Activated naive CD4-positive, alpha-beta T cell treated with anti-CD3 and anti-CD28 coated beads for 36 hours (primary cell): ENCODE results near the gene SULT4A1. TPM values are rescaled to one million over a fixed set of nuclear protein-coding genes. Genes with fewer than 3 reads are reported as not detected.

Source experiments
- CTCF ChIA-PET: fragments of 350-600 bp; sonication (Branson Sonifier 250); formaldehyde crosslinking; loops from one replicate; lab custom pipeline; 2021; ENCODE audit warnings: antibody characterized with exemption; lab: Charles Lee
- DNase-seq: peaks from one replicate; pipeline ENCODE4 v3.0.0-alpha.2; 2020
- H3K27ac Mint-ChIP-seq: one replicate; pipeline ENCODE4 v1.8.0; 2021; ENCODE audit warnings: mild to moderate bottlenecking, mixed read lengths
- H3K27me3 Mint-ChIP-seq: one replicate; pipeline ENCODE4 v1.8.0; 2021; ENCODE audit warnings: low read depth, mixed read lengths
- H3K36me3 Mint-ChIP-seq: one replicate; pipeline ENCODE4 v1.8.0; 2021; ENCODE audit warnings: low read depth, mixed read lengths
- H3K4me1 Mint-ChIP-seq: one replicate; pipeline ENCODE4 v1.8.0; 2021; ENCODE audit warnings: low read depth, mixed read lengths
- H3K4me3 Mint-ChIP-seq: one replicate; pipeline ENCODE4 v1.8.0; 2021; ENCODE audit warnings: mild to moderate bottlenecking, moderate library complexity, mixed read lengths
- H3K9me3 Mint-ChIP-seq: one replicate; pipeline ENCODE4 v1.8.0; 2021; ENCODE audit warnings: mixed read lengths
- intact Hi-C: fragments of 100-400 bp; cut with micrococcal nuclease; formaldehyde crosslinking; loops from one replicate; pipeline ENCODE4 v1.15.1; 2023
- total RNA-seq, 2 experiments: library from RNA; stranded (reverse); gene quantifications; one replicate each; pipeline ENCODE4 v1.2.3, GENCODE V29; 2021

Gene SULT4A1
- total RNA-seq, 2 experiments from 2014 or later, result not detected

DNA sequence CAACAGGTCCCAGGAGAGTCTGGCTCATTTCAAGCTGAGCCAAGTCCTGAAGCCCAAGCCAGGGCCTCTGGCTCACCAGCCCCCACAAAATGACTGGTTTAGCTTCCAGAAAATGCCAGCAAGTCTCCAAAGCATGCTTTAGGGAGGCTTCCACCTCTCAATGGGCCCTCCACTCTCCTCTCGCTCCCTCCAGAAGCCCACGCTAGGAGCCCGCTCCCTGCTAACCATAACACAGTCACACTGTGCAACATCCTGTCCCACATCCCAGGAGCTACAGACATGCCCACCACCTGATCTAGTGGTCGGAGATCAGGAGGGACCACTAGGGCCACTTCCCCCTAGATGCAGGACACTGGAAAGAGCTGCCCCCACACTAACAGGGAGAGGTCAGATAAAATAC is 6.9 kb downstream of the SULT4A1 start:
- peaks cover 42% of the 10 kb centered on the region for H3K27me3 Mint-ChIP-seq

DNA sequence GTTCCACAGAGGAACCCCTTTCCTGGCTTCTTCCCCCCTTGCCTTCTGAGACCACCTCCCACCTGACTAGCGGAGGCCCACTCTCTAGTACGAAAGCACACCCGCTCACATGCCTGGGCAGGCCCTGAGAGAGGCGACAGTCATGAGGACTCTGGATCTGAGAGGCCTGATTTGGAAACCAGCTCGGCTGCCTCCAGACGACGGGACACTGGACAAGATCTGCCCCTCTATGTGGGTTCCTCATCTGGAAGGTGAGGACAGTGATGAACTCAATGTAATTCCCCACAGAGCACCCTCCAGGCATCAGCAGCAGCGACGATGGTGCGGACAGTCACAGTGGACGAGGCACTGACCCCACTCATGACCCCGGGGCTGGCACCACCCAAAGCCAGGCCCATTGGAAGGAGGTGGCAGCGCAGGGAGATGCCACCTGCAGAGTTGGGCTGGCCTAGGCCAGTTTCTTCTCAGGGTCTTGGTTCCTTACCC is 7.5 kb downstream of the SULT4A1 start:
- no peaks in the 10 kb centered on the region for H3K36me3 Mint-ChIP-seq
- no peak overlapping the region for H3K4me3 Mint-ChIP-seq
- H3K4me1 Mint-ChIP-seq, result no peaks in the 10 kb centered on the region
- no peak overlapping the region for H3K27ac Mint-ChIP-seq
- no peak for DNase-seq
- intact Hi-C loops, result no loop called here
- peaks cover 39% of the 10 kb centered on the region for H3K27me3 Mint-ChIP-seq
- H3K9me3 Mint-ChIP-seq, result peaks cover 6% of the 10 kb centered on the region
- CTCF ChIA-PET, result no interaction called here

More for the DNA sequence above, 6.9 kb downstream of the SULT4A1 start:
- no peaks in the 10 kb centered on the region for H3K4me1 Mint-ChIP-seq
- no peak overlapping the region for H3K4me3 Mint-ChIP-seq
- peaks cover 6% of the 10 kb centered on the region for H3K9me3 Mint-ChIP-seq
- intact Hi-C loops, result no loop called here
- no peak for DNase-seq
- no peak overlapping the region for H3K27ac Mint-ChIP-seq
- H3K36me3 Mint-ChIP-seq, result no peaks in the 10 kb centered on the region
- CTCF ChIA-PET, result no interaction called here

- Mint-ChIP-seq H3K36me3 (no peaks in the 10 kb centered on the region), H3K27me3 (peaks cover 37% of the 10 kb centered on the region), H3K27ac (no peak overlapping the region), H3K9me3 (peaks cover 6% of the 10 kb centered on the region), H3K4me1 (no peaks in the 10 kb centered on the region), H3K4me3 (no peak overlapping the region)
- intact Hi-C loops, result no loop called here
- DNase-seq, result no peak
- CTCF ChIA-PET, result interaction anchor here (1.4 kb wide), 1 partner anchor 31 kb away, joined by 4 read pairs; no protein-coding TSS in a partner anchor
Measured at GRCh38 chr22:43854121-43854785, 8.1 kb downstream of the SULT4A1 start.

GRCh38 chr22:43853328-43853931 is 8.9 kb downstream of the SULT4A1 start:
- Mint-ChIP-seq H3K27me3 (peaks cover 29% of the 10 kb centered on the region), H3K4me3 (no peak overlapping the region)
- CTCF ChIA-PET, result interaction anchor here (1.4 kb wide), 1 partner anchor 32 kb away, joined by 4 read pairs; no protein-coding TSS in a partner anchor

GRCh38 chr22:43852573-43853327 is 9.6 kb downstream of the SULT4A1 start:
- intact Hi-C loops, result no loop called here
- no peaks in the 10 kb centered on the region for H3K36me3 Mint-ChIP-seq
- no peak for DNase-seq
- H3K27me3 Mint-ChIP-seq, result peaks cover 29% of the 10 kb centered on the region
- no peak overlapping the region for H3K27ac Mint-ChIP-seq
- no peak overlapping the region for H3K4me3 Mint-ChIP-seq
- no peaks in the 10 kb centered on the region for H3K4me1 Mint-ChIP-seq
- peaks cover 6% of the 10 kb centered on the region for H3K9me3 Mint-ChIP-seq
- CTCF ChIA-PET, result interaction anchor here (1.4 kb wide), 1 partner anchor 32 kb away, joined by 4 read pairs; no protein-coding TSS in a partner anchor

More at GRCh38 chr22:43853328-43853931, 8.9 kb downstream of the SULT4A1 start:
- no peak overlapping the region for H3K27ac Mint-ChIP-seq
- no peak for DNase-seq
- H3K4me1 Mint-ChIP-seq, result no peaks in the 10 kb centered on the region
- intact Hi-C loops, result no loop called here
- H3K36me3 Mint-ChIP-seq, result no peaks in the 10 kb centered on the region
- H3K9me3 Mint-ChIP-seq, result peaks cover 6% of the 10 kb centered on the region

GRCh38 chr22:43851979-43852307 is 10.4 kb downstream of the SULT4A1 start:
- H3K4me3 Mint-ChIP-seq, result no peak overlapping the region
- CTCF ChIA-PET, result interaction anchor here (0.6 kb wide), 1 partner anchor 38 kb away, joined by 3 read pairs; no protein-coding TSS in a partner anchor
- no peak overlapping the region for H3K27ac Mint-ChIP-seq
- H3K36me3 Mint-ChIP-seq, result no peaks in the 10 kb centered on the region
- no peak for DNase-seq
- peaks cover 28% of the 10 kb centered on the region for H3K27me3 Mint-ChIP-seq
- H3K9me3 Mint-ChIP-seq, result peaks cover 5% of the 10 kb centered on the region
- intact Hi-C loops, result no loop called here
- no peaks in the 10 kb centered on the region for H3K4me1 Mint-ChIP-seq

DNA sequence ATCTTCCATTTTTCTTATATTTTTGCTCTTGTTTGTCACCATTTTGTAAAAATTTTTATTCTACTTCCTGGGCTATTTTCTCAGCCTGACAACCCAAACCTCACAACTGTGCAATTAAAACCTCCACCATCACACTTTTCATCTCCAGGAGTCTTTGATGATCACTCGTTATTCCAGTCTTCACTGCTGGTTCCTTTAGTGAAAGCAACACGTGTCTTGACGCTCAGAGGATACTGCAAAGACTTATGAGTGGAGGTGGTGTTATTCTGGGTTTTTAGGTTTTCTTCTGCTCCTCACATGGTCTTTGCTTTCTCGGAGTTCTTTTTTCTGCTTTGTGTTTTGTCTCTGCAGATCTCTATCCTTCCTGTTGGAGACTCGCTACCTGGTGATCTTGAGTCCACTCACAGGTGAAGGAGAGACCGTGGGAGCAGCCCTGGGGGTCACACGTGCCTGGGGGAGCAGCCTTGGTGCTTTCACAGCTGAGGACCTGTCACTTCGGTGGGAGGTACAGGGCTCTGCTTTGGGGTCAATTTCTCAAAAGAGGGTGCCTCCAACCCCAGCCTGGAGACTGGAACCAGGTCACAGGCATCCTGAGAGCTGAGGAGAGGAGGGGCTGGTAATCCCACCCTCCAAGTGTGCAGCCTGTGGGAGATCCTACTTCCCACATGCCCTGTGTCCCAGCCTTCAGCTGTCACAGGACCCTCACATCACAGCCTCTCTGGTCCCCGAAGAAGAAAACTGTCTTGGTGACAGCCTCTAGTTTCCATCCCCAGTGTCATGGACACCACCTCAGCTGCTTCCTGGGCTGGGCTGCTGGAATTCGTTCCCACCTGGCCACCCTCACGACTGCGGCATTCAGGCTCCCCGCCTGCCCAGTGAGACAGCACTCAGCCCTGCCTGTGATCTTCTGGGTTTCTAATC is 11.0 kb downstream of the SULT4A1 start:
- CTCF ChIA-PET, result interaction anchor here (0.6 kb wide), 1 partner anchor 37 kb away, joined by 3 read pairs; no protein-coding TSS in a partner anchor
- intact Hi-C loops, result no loop called here
- DNase-seq, result no peak

DNA sequence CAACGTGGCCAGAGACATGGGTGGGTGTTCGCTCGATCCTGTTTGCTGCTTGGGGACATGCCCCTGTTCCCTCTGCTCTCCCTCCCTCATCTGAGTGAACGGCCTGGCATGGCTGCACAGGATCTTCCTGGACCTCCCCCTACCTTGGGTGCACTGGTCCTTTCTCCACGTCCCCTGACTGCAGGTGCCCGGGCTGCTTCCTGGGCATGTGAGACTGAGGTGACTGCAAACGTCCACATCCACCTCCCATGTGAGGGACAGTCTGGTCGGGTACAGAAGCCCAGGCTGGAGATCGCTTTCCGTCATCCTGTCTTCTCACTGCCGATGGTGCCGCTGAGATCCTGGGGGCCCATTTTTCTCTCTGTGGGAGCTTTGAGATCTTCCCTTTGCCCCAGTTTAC is 11.8 kb downstream of the SULT4A1 start:
- CTCF ChIA-PET, result no interaction called here
- DNase-seq, result no peak
- Mint-ChIP-seq H3K4me1 (no peaks in the 10 kb centered on the region), H3K36me3 (no peaks in the 10 kb centered on the region), H3K27me3 (peaks cover 27% of the 10 kb centered on the region), H3K9me3 (no peaks in the 10 kb centered on the region), H3K27ac (no peak overlapping the region), H3K4me3 (no peak overlapping the region)
- intact Hi-C loops, result no loop called here

More for the DNA sequence above, 11.0 kb downstream of the SULT4A1 start:
- Mint-ChIP-seq H3K36me3 (no peaks in the 10 kb centered on the region), H3K27ac (no peak overlapping the region), H3K4me3 (no peak overlapping the region), H3K9me3 (peaks cover 1% of the 10 kb centered on the region), H3K27me3 (peaks cover 24% of the 10 kb centered on the region), H3K4me1 (no peaks in the 10 kb centered on the region)

DNA sequence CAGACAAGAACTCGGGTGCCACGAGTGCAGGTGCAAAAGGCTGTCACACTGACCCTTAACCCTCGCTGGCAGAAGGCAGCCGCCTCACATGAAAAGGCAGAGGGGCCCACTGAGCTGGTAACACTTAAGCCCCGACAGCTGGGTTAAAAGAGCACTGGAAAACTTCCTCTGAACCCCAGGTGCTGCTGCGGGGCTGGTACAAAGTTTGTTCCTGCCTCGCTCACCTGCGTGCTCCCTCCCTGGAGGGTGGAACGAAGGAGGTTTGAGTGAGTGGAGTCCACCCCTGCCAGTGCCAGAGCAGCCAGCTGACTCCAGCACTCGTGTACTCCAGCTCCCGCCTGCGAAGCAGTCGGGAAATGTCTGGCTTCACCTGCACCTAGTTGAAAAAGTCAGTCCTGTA is 12.6 kb downstream of the SULT4A1 start:
- H3K4me3 Mint-ChIP-seq, result no peak overlapping the region
- no peak for DNase-seq
- peaks cover 25% of the 10 kb centered on the region for H3K27me3 Mint-ChIP-seq
- no peaks in the 10 kb centered on the region for H3K9me3 Mint-ChIP-seq
- CTCF ChIA-PET, result interaction anchor here (1.1 kb wide), 1 partner anchor 11 kb away, joined by 3 read pairs; no protein-coding TSS in a partner anchor
- intact Hi-C loops, result no loop called here
- no peaks in the 10 kb centered on the region for H3K4me1 Mint-ChIP-seq
- no peak overlapping the region for H3K27ac Mint-ChIP-seq
- H3K36me3 Mint-ChIP-seq, result no peaks in the 10 kb centered on the region

DNA sequence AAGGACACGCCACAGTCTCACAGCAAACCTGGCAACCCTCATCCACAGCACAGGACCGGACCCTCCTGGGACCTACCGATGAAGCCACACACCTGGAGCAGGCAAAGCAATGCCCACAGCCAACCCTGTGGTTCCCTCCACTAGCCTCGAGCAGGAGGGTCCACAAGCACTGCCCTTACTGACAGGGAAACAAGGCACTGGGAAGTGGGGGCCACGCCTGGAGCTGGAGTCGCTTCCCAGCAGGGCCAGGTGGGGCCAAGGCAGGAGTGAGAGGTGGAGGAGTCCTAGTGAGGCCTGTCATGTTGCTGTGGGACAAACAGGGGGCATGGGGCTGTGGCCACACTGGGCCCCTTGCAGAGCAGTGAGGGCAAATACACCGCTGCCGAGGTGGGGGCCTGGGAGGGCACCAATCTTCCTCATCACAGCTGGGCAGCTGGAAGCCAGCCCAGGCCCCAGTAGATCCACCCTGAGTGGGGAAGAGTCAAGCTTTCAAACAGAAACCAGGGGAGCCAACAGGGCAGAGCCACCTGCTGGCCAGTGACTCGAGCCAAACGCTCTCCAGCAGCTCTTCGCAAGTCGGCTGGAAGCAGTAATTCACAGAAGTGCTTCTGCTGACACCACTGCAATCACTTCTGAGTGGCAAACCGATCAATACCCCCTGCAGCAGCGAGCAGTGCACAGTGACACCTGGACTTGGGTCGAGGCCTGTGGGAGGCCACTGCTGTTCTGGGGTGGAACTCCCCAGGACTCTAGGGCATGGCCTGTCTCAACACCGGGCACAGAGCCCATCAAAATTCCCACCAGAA is 13.7 kb downstream of the SULT4A1 start:
- no peaks in the 10 kb centered on the region for H3K4me1 Mint-ChIP-seq
- DNase-seq, result no peak

More for the DNA sequence above, 13.7 kb downstream of the SULT4A1 start:
- no peak overlapping the region for H3K27ac Mint-ChIP-seq
- H3K27me3 Mint-ChIP-seq, result peaks cover 22% of the 10 kb centered on the region
- CTCF ChIA-PET, result interaction anchor here (0.5 kb wide), 1 partner anchor 524 kb away, joined by 3 read pairs; no protein-coding TSS in a partner anchor
- H3K4me3 Mint-ChIP-seq, result no peak overlapping the region
- H3K9me3 Mint-ChIP-seq, result no peaks in the 10 kb centered on the region
- intact Hi-C loops, result no loop called here
- no peaks in the 10 kb centered on the region for H3K36me3 Mint-ChIP-seq
